Activated CD8-positive, alpha-beta memory T cell treated with anti-CD3 and anti-CD28 coated beads for 1 hour (primary cell): ENCODE measurements around the gene SLC47A2.
A peak's percentile ranks its signal among the peaks of the same experiment; 100 is the strongest.

ENCODE experiments used
- DNase-seq, 2 donors: peaks; one replicate each; pipeline ENCODE4 v3.0.0-alpha.2; 2020; ENCODE audit warnings: low read depth in 1 of 2; ENCODE audit errors: extremely low read depth in 1 of 2

SLC47A2 gene

GRCh38 chr17:19747829-19748806, 31.7 kb upstream of the SLC47A2 start, which contains the start of gene ALDH3A1:
Gene ALDH3A1, minus strand, starts transcription at chr17:19748298. Its CDS starts 3,169 bp downstream, at chr17:19745129.
- DNase-seq = no peak

GRCh38 chr17:19747159-19747719, 30.9 kb upstream of the SLC47A2 start:
- DNase-seq = no peak

GRCh38 chr17:19746517-19746916, 30.1 kb upstream of the SLC47A2 start:
- no peak for DNase-seq

GRCh38 chr17:19744922-19745757, 28.8 kb upstream of the SLC47A2 start:
- DNase-seq = peak; percentile 52 to 76

GRCh38 chr17:19744492-19744891, 28.1 kb upstream of the SLC47A2 start:
- DNase-seq = no peak

GRCh38 chr17:19743101-19744100, 27.0 kb upstream of the SLC47A2 start:
- no peak for DNase-seq

- no peak for DNase-seq
Observed at GRCh38 chr17:19742495-19742894, 26.1 kb upstream of the SLC47A2 start.

GRCh38 chr17:19741832-19742457, 25.6 kb upstream of the SLC47A2 start:
- no peak for DNase-seq

- no peak for DNase-seq
Observed at GRCh38 chr17:19740933-19741332, 24.5 kb upstream of the SLC47A2 start.

- DNase-seq = no peak
Observed at GRCh38 chr17:19739241-19740201, 23.1 kb upstream of the SLC47A2 start.

GRCh38 chr17:19738757-19739156, 22.4 kb upstream of the SLC47A2 start:
- no peak for DNase-seq

GRCh38 chr17:19738073-19738449, 21.7 kb upstream of the SLC47A2 start:
- DNase-seq = no peak

GRCh38 chr17:19737305-19738072, 21.1 kb upstream of the SLC47A2 start:
- no peak for DNase-seq

GRCh38 chr17:19736071-19736470, 19.7 kb upstream of the SLC47A2 start:
- no peak for DNase-seq

GRCh38 chr17:19733953-19734526, 17.7 kb upstream of the SLC47A2 start:
- DNase-seq = no peak

- DNase-seq = no peak
Observed at GRCh38 chr17:19731626-19732025, 15.2 kb upstream of the SLC47A2 start.

- DNase-seq = no peak
Observed at GRCh38 chr17:19730843-19731242, 14.5 kb upstream of the SLC47A2 start.
